Heart right ventricle (tissue), 16 donors: ENCODE measurements around the gene KCNH3. TPM values are rescaled to one million over a fixed set of nuclear protein-coding genes. Genes with fewer than 3 reads are reported as not detected.
"Not testable (repeated sequence)": the region's sequence is repeated elsewhere in the genome, so short reads cannot be mapped to it uniquely, and the experiment has no call there.

Source experiments
- ATAC-seq, 8 donors: fragments of 200-7000 bp; cut with Tn5 transposase; one replicate each; pipeline ENCODE4 v1.9.1; 2020; ENCODE audit warnings: mild to moderate bottlenecking in 8 of 8, moderate library complexity in 8 of 8, moderate number of reproducible peaks in 1 of 8
- DNase-seq, 2 donors: peaks; one replicate each; pipeline ENCODE4 v3.0.0-alpha.2; 2020
- H3K27ac ChIP-seq, 10 donors: fragments of 200-600 bp; sonication (generic) in 2 of 10; one replicate each; pipeline versions ENCODE4 v1.5.0 to v1.8.0; 2020 to 2022; ENCODE audit warnings: mild to moderate bottlenecking in 3 of 10
- H3K27me3 ChIP-seq, 7 donors: fragments of 200-600 bp; one replicate each; pipeline ENCODE4 v1.8.0; 2021 to 2022; ENCODE audit warnings: mild to moderate bottlenecking in 2 of 7
- H3K36me3 ChIP-seq, 9 donors: fragments of 200-600 bp; sonication (generic) in 1 of 9; one replicate each; pipeline versions ENCODE4 v1.5.0 to v1.8.0; 2020 to 2022; ENCODE audit warnings: mild to moderate bottlenecking in 2 of 9
- H3K4me1 ChIP-seq, 9 donors: fragments of 200-600 bp; sonication (generic) in 1 of 9; one replicate each; pipeline versions ENCODE4 v1.5.0 to v1.8.0; 2020 to 2022; ENCODE audit warnings: mild to moderate bottlenecking in 4 of 9
- H3K4me3 ChIP-seq, 10 donors: fragments of 200-600 bp; sonication (generic) in 2 of 10; one replicate each; pipeline versions ENCODE4 v1.5.0 to v1.8.0; 2020 to 2022; ENCODE audit warnings: mild to moderate bottlenecking in 7 of 10, moderate library complexity in 2 of 10
- H3K9me3 ChIP-seq, 11 donors: fragments of 200-600 bp in 10 of 11; sonication (generic) in 2 of 11; one replicate each; pipeline versions ENCODE4 v1.5.0 to v1.8.0; 2013 to 2022; ENCODE audit warnings: mild to moderate bottlenecking in 2 of 11, control low read depth in 1 of 11, moderate library complexity in 1 of 11
- CTCF ChIP-seq, 9 donors: fragments of 200-600 bp; sonication (generic) in 2 of 9; IDR thresholded peaks; one replicate each; pipeline versions ENCODE4 v1.5.0 to v1.8.0; 2021 to 2022; ENCODE audit warnings: antibody characterized with exemption in 9 of 9, mild to moderate bottlenecking in 5 of 9, moderate library complexity in 1 of 9
- WGBS, 2 donors: extraction: QIAGEN DNeasy Blood & Tissue Kit; methylation state at CpG; one replicate each; pipeline ENCODE4 v1.1.7; 2013; ENCODE audit warnings: inconsistent platforms in 1 of 2; 5-methylcytosine and 5-hydroxymethylcytosine counted together
- intact Hi-C, 10 donors: fragments of 100-400 bp; cut with DNase I; formaldehyde crosslinking; loops; one replicate each; pipeline versions ENCODE4 v1.11.1 to v1.14.2; 2022
- polyA plus RNA-seq, 2 donors: library from polyadenylated mRNA; stranded (reverse); fragments of 200-250 nt; gene quantifications; one replicate each; pipeline ENCODE4 v1.2.3, GENCODE V29; 2013
- total RNA-seq, 10 donors: library from RNA; stranded (reverse); fragmentation: NEBNext Ultra II Directional in 3 of 10; extraction: Animal tissue kit (Norgen Biotek cat#: 25700) in 3 of 10; gene quantifications; one replicate each; pipeline versions ENCODE4 v1.2.1 to v1.2.4, GENCODE V29; 2021 to 2023
- donor health status: Arrhythmogenic right ventricular cardiomyopathy.
- donor health status: ischemic (EF 13 %, LVEDD 7.1; RV severe dilation, severe dysfunction).
- donor health status: healthy with polysubstance abuse.
- donor health status: DM: no; HTN: yes; CAD: no.
- donor health status: DM: no; HTN: no; CAD: no.
- donor health status: ischemic (EF 25% LVEDD 6.9; RV normal size, moderate dysfunction).
- donor health status: ischemic (EF 25% LVEDD 5.7; RV mildly dilated, moderate dysfunction).
- donor health status: healthy.
- donor health status: DM: yes; HTN: yes; CAD: no.
- donor health status: Ischemic cardiomyopathy.
- donor health status: ischemic (EF 35%, LVEDD 5.7; RV mildly dilated, moderate dysfunction).
- donor health status: nonischemic (EF 11% LVEDD 7.7; RV severe dilation, severe dysfunction).
- donor health status: DM: yes; HTN: yes; CAD: no.
- donor health status: PGD.
- donor health status: ischemic (EF 29% LVEDD 5.4; RV normal size, mild dysfunction).
- donor health status: nonischemic (EF 23%, LVEDD 6.1; RV moderate dilation, normal function).

KCNH3 gene
- total and polyA plus RNA-seq, 12 donors: 0.16 to 2.0 (median 0.26) TPM

GRCh38 chr12:49603721-49604120 lies 64.9 kb downstream of the KCNH3 start:
- no peak for TF ChIP-seq CTCF (IDR thresholded peaks at IDR 0.05)
- intact Hi-C loops: no loop called here
- Histone ChIP-seq H3K27me3 (no peaks in the 10 kb centered on the region), H3K4me1 (peaks cover 0 to 11% (median 0%) of the 10 kb centered on the region in 9 donors), H3K27ac (no peak overlapping the region), H3K4me3 (no peak overlapping the region), H3K9me3 (no peaks in the 10 kb centered on the region), H3K36me3 (peaks cover 0 to 6% (median 0%) of the 10 kb centered on the region in 9 donors)
- DNase-seq (no peak), ATAC-seq (no peak)
- 83 to 88% methylated on average over 1 of the region's 1 CpG for WGBS, 2 donors

- no peak for TF ChIP-seq CTCF (IDR thresholded peaks at IDR 0.05)
- 44 to 58% methylated on average over 5 of the region's 5 CpGs for WGBS, 2 donors
- no peak for ATAC-seq
- DNase-seq: no peak
- Histone ChIP-seq H3K36me3 (peaks cover 0 to 6% (median 0%) of the 10 kb centered on the region in 9 donors), H3K4me1 (peaks cover 0 to 11% (median 0%) of the 10 kb centered on the region in 9 donors), H3K9me3 (no peaks in the 10 kb centered on the region), H3K4me3 (no peak overlapping the region), H3K27ac (no peak overlapping the region), H3K27me3 (no peaks in the 10 kb centered on the region)
- intact Hi-C loops: no loop called here
Measured at GRCh38 chr12:49604856-49605255, 66.0 kb downstream of the KCNH3 start.

- H3K27me3 ChIP-seq, H3K4me3 ChIP-seq, intact Hi-C loops, H3K36me3 ChIP-seq, DNase-seq, H3K27ac ChIP-seq, H3K9me3 ChIP-seq, ATAC-seq: not testable (repeated sequence)
- H3K4me1 ChIP-seq: peaks cover 0 to 11% (median 0%) of the 10 kb centered on the region in 9 donors
- 96 to 99% methylated on average over 4 of the region's 4 CpGs for WGBS, 2 donors
Measured at GRCh38 chr12:49605539-49605938, 66.7 kb downstream of the KCNH3 start, which contains the start of gene FAM186B. Gene FAM186B (minus strand): TSS chr12:49605639. CDS start chr12:49605477, 162 bp downstream.

Other genes with a start within 250 kb of the KCNH3 start
- gene PRPH, start 243.9 kb upstream of the KCNH3 start, total RNA-seq: under 1 TPM in 5 of 10 donors, not detected in 5; 0.10 to 0.64 (median 0.47) TPM
- under 1 TPM; 0.35 to 0.51 TPM for gene PRPH, start 243.9 kb upstream of the KCNH3 start, polyA plus RNA-seq
- 1 to 10 TPM in 2 of 10 donors, under 1 TPM in 5, not detected in 3; 0.40 to 4.9 (median 0.72) TPM for gene TROAP, start 215.8 kb upstream of the KCNH3 start, total RNA-seq
- gene TROAP, start 215.8 kb upstream of the KCNH3 start, polyA plus RNA-seq: 1 to 10 TPM in 1 of 2 donors, under 1 TPM in 1; 0.20 to 1.3 TPM
- not detected for gene C1QL4, start 201.8 kb upstream of the KCNH3 start, total RNA-seq
- not detected for gene C1QL4, start 201.8 kb upstream of the KCNH3 start, polyA plus RNA-seq
- gene DNAJC22, start 192.1 kb upstream of the KCNH3 start, total RNA-seq: under 1 TPM in 7 of 10 donors, not detected in 3; 0.17 to 0.59 (median 0.26) TPM
- under 1 TPM in 1 of 2 donors, not detected in 1; 0.01 TPM for gene DNAJC22, start 192.1 kb upstream of the KCNH3 start, polyA plus RNA-seq
- gene SPATS2, start 171.6 kb upstream of the KCNH3 start, total RNA-seq: 10 to 100 TPM in 1 of 10 donors, 1 to 10 TPM in 9; 3.5 to 10.6 (median 5.1) TPM
- gene SPATS2, start 171.6 kb upstream of the KCNH3 start, polyA plus RNA-seq: 10 to 100 TPM in 1 of 2 donors, 1 to 10 TPM in 1; 4.8 to 11.5 TPM
- gene MCRS1, start 29.1 kb downstream of the KCNH3 start, total RNA-seq: 100 to 1,000 TPM in 1 of 10 donors, 10 to 100 TPM in 9; 72.6 to 118 (median 82.2) TPM
- gene MCRS1, start 29.1 kb downstream of the KCNH3 start, polyA plus RNA-seq: 10 to 100 TPM; 73.3 to 94.7 TPM
- gene FAM186B, start 66.6 kb downstream of the KCNH3 start, total RNA-seq: 1 to 10 TPM in 2 of 10 donors, under 1 TPM in 8; 0.25 to 1.5 (median 0.78) TPM
- gene FAM186B, start 66.6 kb downstream of the KCNH3 start, polyA plus RNA-seq: under 1 TPM; 0.04 to 0.22 TPM
- 10 to 100 TPM; 16.8 to 26.2 (median 21.6) TPM for gene PRPF40B, start 84.5 kb downstream of the KCNH3 start, total RNA-seq
- gene PRPF40B, start 84.5 kb downstream of the KCNH3 start, polyA plus RNA-seq: 10 to 100 TPM; 13.4 to 37.5 TPM
- 10 to 100 TPM; 10.1 to 19.6 (median 12.0) TPM for gene FMNL3, start 168.4 kb downstream of the KCNH3 start, total RNA-seq
- 10 to 100 TPM in 1 of 2 donors, 1 to 10 TPM in 1; 5.7 to 10.9 TPM for gene FMNL3, start 168.4 kb downstream of the KCNH3 start, polyA plus RNA-seq
- 100 to 1,000 TPM; 174 to 322 (median 202) TPM for gene TMBIM6, start 202.5 kb downstream of the KCNH3 start, total RNA-seq
- gene TMBIM6, start 202.5 kb downstream of the KCNH3 start, polyA plus RNA-seq: 100 to 1,000 TPM; 110 to 260 TPM